Measurements from ENCODE around the gene FAM13C.
"Not testable (repeated sequence)": the region's sequence is repeated elsewhere in the genome, so short reads cannot be mapped to it uniquely, and the experiment has no call there.

The FAM13C gene

DNA sequence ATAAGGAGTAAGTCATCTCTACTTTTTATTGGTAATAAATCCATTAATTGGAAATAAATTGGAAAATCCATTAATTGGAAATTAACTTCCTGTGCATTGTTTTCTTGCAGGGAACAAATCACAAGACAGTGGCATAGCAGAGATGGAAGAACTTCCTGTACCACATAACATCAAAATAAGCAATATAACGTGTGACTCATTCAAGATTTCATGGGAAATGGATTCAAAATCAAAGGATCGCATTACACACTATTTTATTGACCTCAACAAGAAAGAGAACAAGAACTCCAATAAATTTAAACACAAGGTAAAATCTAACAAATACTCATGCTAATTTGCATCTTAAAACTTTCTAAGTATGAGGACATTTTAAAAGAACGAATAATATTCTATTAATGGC, 128.2 kb downstream of the FAM13C start:
- no peak for DNase-seq (ENCODE audit: low read depth)

DNA sequence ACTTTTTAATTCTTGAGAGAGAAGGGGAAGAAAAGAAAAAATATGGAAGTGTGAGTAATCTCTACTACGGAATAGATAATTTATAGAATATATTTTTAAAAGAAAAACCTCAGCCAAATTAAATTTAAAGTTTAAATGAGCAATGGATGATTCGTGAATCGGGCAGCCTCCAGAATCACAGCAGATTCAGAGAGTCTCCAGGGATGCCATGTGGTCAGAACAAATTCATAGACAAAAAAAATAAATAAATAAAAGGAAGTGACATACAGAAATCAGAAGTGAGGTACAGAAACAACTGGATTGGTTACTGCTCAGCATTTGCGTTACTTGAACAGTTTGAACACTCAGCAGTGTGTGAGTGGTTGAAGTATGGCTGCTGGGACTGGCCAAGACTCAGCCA, 132.9 kb downstream of the FAM13C start:
- no peak for DNase-seq (ENCODE audit: low read depth)

DNA sequence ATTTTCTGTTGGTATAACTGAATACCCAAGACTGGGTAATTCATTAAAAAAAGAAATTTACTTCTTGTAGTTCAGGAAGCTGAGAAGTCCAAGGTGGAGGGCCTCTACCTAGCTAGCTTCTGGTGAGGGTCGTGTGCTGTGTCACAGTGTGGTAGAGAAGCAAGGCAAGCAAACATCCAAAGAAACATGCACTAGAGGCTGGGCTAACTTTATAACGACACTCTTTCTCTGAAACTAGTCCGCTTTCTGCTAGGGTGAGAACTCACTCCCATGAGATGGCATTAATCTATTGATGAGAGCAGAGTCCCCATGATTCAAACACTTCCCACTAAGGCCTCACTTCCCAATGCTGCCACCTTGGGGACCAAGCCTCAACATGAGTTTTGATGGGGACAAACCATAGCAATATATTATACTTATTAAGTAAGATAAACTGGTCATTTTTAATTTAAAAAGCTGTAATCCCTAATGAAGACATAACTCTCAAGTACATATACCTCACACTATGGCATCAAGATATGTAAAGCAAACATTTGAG, 135.1 kb downstream of the FAM13C start:
- DNase-seq (ENCODE audit: low read depth), result no peak

DNA sequence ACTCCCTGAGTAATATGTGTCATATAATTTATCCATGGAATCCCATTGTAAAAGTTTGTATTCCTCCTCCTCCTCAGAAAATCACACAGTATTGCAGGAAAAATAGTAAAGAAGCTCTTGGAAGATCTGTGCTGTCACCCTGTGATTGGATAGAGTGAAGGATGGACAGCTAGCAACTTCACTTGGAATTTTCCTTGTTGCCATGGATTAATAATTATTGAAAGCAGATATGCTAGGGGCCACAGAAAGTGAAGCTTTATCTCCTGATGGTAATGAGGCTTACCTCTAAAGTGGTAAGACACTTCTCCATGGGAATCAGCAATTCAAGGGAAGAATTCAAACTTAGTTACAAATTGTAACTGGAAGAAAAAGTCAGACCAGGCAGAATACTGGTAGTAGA, 137.1 kb downstream of the FAM13C start:
- no peak for DNase-seq (ENCODE audit: low read depth)

DNA sequence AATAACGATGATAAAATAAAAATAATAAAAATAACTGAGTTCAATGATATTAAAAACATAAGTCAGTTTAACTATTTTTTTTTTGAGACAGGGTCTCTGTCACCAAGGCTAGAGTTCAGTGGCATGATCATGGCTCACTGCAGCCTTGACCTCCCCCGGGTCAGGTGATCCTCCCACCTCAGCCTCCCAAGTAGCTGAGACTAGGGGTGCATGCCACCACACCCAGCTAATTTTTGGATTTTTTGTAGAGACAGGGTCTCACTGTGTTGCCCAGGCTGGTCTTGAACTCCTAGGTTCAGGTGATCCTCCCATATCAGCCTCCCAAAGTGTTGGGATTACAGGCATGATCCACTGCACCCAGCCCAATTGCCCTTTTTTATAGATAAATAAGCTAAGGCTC, 138.8 kb downstream of the FAM13C start:
- not testable (repeated sequence) for DNase-seq (ENCODE audit: low read depth)

DNA sequence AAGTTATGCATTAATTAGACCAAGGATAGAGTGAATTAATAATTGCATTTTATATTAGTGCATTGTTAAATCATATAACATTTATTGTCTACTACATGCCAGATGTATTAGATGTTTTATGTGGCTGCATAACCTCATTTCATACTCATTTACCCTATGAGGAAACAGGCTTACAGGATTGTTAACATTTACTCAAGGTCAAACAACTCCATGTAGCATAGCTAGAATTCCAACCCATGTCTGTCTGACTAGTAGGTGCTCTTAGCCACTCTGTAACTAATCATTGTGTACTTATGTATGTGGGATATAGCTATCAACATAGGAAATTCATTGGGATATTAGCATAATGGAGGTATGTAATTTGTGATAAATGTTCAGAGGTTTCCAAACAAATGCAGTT, 139.6 kb downstream of the FAM13C start:
- DNase-seq (ENCODE audit: low read depth), result no peak

DNA sequence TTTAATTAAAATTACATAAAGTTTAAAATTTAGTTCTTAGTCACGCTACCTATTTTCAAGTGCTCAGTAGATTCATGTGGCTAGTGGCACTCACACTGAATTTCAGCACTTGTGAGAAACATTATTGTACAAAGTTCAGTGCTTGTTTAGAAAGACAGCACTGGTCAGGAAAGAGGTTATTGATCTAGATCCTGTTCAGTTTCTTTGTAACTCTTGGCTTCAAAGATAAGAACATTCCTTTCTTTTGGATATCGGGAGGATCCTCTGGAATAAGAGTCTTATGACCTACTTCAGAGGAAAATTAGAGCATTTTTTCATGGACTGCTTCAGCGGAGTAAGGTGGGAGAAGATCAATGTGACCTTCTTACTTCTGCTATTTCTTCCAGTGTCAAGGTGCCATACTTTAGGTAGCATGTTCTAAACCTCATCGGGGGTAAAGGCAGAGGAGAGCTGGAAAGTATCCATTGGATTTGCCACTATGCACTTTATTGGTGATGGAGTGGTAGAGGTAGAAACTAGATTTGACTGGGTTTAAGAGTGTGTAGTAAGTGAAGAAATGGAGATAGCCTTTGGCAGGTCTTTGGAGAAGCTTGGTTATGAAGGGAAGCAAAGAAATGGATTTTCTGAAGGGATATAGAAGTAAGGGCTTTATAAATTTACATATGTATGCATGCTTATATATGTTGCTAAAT, 146.0 kb downstream of the FAM13C start:
- DNase-seq (ENCODE audit: low read depth), result no peak

DNA sequence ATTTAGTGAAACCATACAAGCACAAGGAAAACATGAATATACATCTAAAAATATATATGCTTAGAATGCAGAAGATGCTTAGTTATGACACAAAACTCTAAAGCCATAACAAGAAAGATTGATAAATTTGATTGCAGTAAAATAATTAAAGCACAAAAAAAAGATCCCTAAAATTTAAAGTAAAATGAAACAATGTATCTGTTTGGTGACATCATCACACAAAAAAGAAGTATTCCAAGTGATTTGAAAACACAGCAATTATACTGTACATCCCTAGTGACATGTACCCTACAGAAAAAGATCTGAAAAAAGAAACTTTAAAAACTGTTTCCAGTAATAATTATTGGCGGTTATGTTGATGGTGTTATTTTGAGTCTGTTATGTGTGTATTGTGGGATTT, 148.2 kb downstream of the FAM13C start:
- no peak for DNase-seq (ENCODE audit: low read depth)

DNA sequence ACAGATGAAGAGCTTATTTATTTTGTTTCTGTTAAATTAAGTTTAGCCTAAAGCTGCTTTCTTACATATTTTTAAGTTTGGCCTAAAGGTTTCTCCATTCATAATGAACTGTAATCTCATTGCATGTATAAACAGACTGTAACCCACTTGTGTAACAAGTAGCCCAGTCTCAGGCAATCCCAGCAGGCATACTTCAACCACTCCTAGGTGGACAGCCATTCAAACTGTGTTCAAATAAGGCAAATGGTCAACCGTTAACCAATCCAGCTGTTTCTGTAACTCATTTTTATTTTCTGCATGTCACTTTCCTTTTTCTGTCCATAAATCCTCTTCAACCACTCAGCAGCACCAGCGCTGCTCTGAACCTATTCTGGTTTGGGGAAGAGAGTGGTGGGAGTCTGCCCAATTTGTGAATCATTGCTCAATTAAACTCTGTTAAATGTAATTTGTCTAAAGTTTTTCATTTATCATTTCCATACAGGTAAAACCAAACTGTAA, 150.0 kb downstream of the FAM13C start:
- no peak for DNase-seq (ENCODE audit: low read depth)

DNA sequence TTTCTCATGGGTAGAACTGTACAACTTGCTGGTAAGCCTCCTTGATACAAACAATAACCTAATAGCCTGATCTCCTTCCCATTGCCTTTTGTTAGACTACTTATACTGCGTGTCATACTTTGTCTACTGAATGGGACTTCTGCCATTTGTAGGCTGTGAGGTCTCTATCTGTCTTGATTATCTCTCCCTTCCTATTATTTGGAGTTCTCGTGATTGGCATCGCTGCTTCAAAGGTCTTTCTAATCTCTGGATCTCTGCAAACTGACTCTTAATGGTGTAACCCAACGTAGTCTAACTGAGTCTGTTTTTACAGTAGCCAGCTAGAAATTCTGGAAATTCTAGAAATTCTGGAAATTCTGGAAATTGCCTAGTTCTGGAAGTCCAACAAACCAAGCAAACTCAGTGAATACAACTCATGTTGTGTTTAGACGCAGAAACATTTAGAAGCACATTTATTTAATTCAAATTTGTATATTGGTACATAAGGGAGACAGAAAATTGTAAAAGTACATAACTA, 156.1 kb downstream of the FAM13C start:
- DNase-seq (ENCODE audit: low read depth), result no peak

Measured in activated gamma-delta T cell treated with anti-CD3 and anti-CD28 coated beads, Interleukin-2, amount 50 U/mL, for 16 hours (primary cell).